Amniotic stem cell (primary cell): ENCODE measurements around the gene RPL23.

Experiments
- DNase-seq: peaks from one replicate; lab custom pipeline; 2025; lab: John Stamatoyannopoulos, UW

The RPL23 gene

GRCh38 chr17:38798614-38799500 is 54.7 kb downstream of the RPL23 start:
- DNase-seq = no peak
